CD4-positive, alpha-beta memory T cell (primary cell): ENCODE results near the gene RAB40C. TPM values are rescaled to one million over a fixed set of nuclear protein-coding genes. Genes with fewer than 3 reads are reported as not detected.

Experiments
- CTCF ChIA-PET: fragments of 350-600 bp; sonication (Branson Sonifier 250); formaldehyde crosslinking; loops from one replicate; lab custom pipeline; 2021; ENCODE audit warnings: inconsistent platforms; ENCODE audit not compliant: partially characterized antibody; lab: Charles Lee
- POLR2A ChIA-PET: fragments of 350-600 bp; sonication (Branson Sonifier 250); formaldehyde crosslinking; loops from one replicate; lab custom pipeline; 2021; ENCODE audit not compliant: partially characterized antibody; lab: Charles Lee
- DNase-seq, 5 donors: peaks; one replicate each; pipeline versions ENCODE4 v3.0.0 to v3.0.0-alpha.2; 2020 to 2022; ENCODE audit warnings: mixed read lengths in 1 of 5
- H3K27ac ChIP-seq: one replicate; pipeline ENCODE4 v1.7.0; 2013; ENCODE audit warnings: low read depth, low read length
- H3K27me3 ChIP-seq: 2 replicates; pipeline ENCODE4 v1.7.0; 2013; ENCODE audit warnings: mild to moderate bottlenecking, low read length, moderate library complexity; ENCODE audit not compliant: insufficient read depth
- H3K36me3 ChIP-seq: 2 replicates; pipeline ENCODE4 v1.7.0; 2013; ENCODE audit warnings: mild to moderate bottlenecking, low read length, moderate library complexity; ENCODE audit not compliant: insufficient read depth
- H3K4me1 ChIP-seq: 2 replicates; pipeline ENCODE4 v1.7.0; 2013; ENCODE audit warnings: mild to moderate bottlenecking, low read length, moderate library complexity; ENCODE audit not compliant: insufficient read depth
- H3K4me3 ChIP-seq, 2 donors: one replicate each; pipeline ENCODE4 v1.7.0; 2013; ENCODE audit warnings: low read length in 2 of 2, mild to moderate bottlenecking in 1 of 2
- H3K9me3 ChIP-seq, 2 donors: one replicate each; pipeline ENCODE4 v1.7.0; 2013; ENCODE audit warnings: low read length in 2 of 2, control low read depth in 1 of 2; ENCODE audit not compliant: control insufficient read depth in 1 of 2
- H3K27ac Mint-ChIP-seq, 7 donors: one replicate each; pipeline ENCODE4 v1.8.0; 2020 to 2021; ENCODE audit warnings: mixed read lengths in 7 of 7, mild to moderate bottlenecking in 6 of 7, inconsistent platforms in 3 of 7, moderate library complexity in 3 of 7
- H3K27me3 Mint-ChIP-seq, 2 donors: one replicate each; pipeline ENCODE4 v1.8.0; 2020 to 2021; ENCODE audit warnings: mixed read lengths in 2 of 2
- H3K36me3 Mint-ChIP-seq, 2 donors: one replicate each; pipeline ENCODE4 v1.8.0; 2020 to 2021; ENCODE audit warnings: mixed read lengths in 2 of 2, inconsistent platforms in 1 of 2, mild to moderate bottlenecking in 1 of 2
- H3K4me1 Mint-ChIP-seq, 4 donors: one replicate each; pipeline ENCODE4 v1.8.0; 2020 to 2021; ENCODE audit warnings: mixed read lengths in 4 of 4, mild to moderate bottlenecking in 1 of 4
- H3K4me3 Mint-ChIP-seq, 8 donors: one replicate each; pipeline ENCODE4 v1.8.0; 2020 to 2021; ENCODE audit warnings: mixed read lengths in 8 of 8, mild to moderate bottlenecking in 7 of 8, moderate library complexity in 6 of 8, inconsistent platforms in 3 of 8
- H3K9me3 Mint-ChIP-seq, 8 donors: one replicate each; pipeline ENCODE4 v1.8.0; 2020 to 2021; ENCODE audit warnings: mixed read lengths in 8 of 8, mild to moderate bottlenecking in 5 of 8, inconsistent platforms in 3 of 8, moderate library complexity in 1 of 8
- intact Hi-C: fragments of 100-400 bp; cut with micrococcal nuclease; formaldehyde crosslinking; loops from one replicate; pipeline ENCODE4 v1.15.1; 2023
- polyA plus RNA-seq, 2 donors: library from polyadenylated mRNA; unstranded; fragments of 300-500 nt; fragmentation: Illumina TruSeq; gene quantifications; one replicate each; pipeline ENCODE4 v1.2.3, GENCODE V29; 2021
- total RNA-seq, 2 experiments: library from RNA; stranded (reverse); gene quantifications; one replicate each; pipeline ENCODE4 v1.2.3, GENCODE V29; 2021

The RAB40C gene
- total and polyA plus RNA-seq, 4 experiments from 2014 or later, result 6.8 to 25.6 (median 19.9) TPM

GRCh38 chr16:588889-589657, 793 bp upstream of the RAB40C start:
- Histone ChIP-seq H3K27me3 (no peaks in the 10 kb centered on the region), H3K27ac (peak overlapping the region; percentile 85), H3K4me1 (peaks cover 27% of the 10 kb centered on the region), H3K9me3 (no peaks in the 10 kb centered on the region), H3K4me3 (peak overlapping the region; percentile 69 to 89), H3K36me3 (no peaks in the 10 kb centered on the region)
- peak overlapping the region; percentile 91 to 100 (median 99) for H3K27ac Mint-ChIP-seq
- peak overlapping the region; percentile 93 to 100 (median 99) for H3K4me3 Mint-ChIP-seq
- intact Hi-C loops, result loop anchor here (1.0 to 10.0 kb wide), 6 partner anchors 19 to 382 kb away; partner anchors contain the start of genes CAPN15, LMF1, METTL26 and MRPL28
- H3K36me3 Mint-ChIP-seq, result peaks cover 0 to 12% of the 10 kb centered on the region in 2 donors
- no peaks in the 10 kb centered on the region for H3K27me3 Mint-ChIP-seq
- peaks cover 0 to 2% (median 0%) of the 10 kb centered on the region in 8 donors for H3K9me3 Mint-ChIP-seq
- CTCF ChIA-PET, result no interaction called here
- POLR2A ChIA-PET, result interaction anchor here (0.7 to 2.7 kb wide), 8 partner anchors 9 to 1566 kb away, joined by 3 to 18 read pairs (median 5); partner anchors contain the start of genes CAPN15, METTL26, PIGQ and TRAF7
- peak; percentile 99 to 100 (median 99) for DNase-seq
- H3K4me1 Mint-ChIP-seq, result peaks cover 14 to 48% (median 33%) of the 10 kb centered on the region in 4 donors

- Histone ChIP-seq H3K4me3 (peak overlapping the region; percentile 42 to 70), H3K36me3 (no peaks in the 10 kb centered on the region), H3K4me1 (peaks cover 27% of the 10 kb centered on the region), H3K27ac (peak overlapping the region; percentile 62), H3K27me3 (no peaks in the 10 kb centered on the region), H3K9me3 (no peaks in the 10 kb centered on the region)
- H3K27me3 Mint-ChIP-seq, result no peaks in the 10 kb centered on the region
- DNase-seq, result peak in 1 of 5 donors; percentile 43
- peaks cover 0 to 13% of the 10 kb centered on the region in 2 donors for H3K36me3 Mint-ChIP-seq
- H3K4me1 Mint-ChIP-seq, result peaks cover 16 to 59% (median 33%) of the 10 kb centered on the region in 4 donors
- intact Hi-C loops, result no loop called here
- ChIA-PET CTCF (interaction anchor here (0.6 kb wide), 1 partner anchor 459 kb away, joined by 3 read pairs; no protein-coding TSS in a partner anchor), POLR2A (interaction anchor here (0.8 to 1.2 kb wide), 5 partner anchors 11 to 188 kb away, joined by 3 to 13 read pairs (median 4); partner anchors contain the start of genes DECR2, METTL26 and NHLRC4)
- H3K9me3 Mint-ChIP-seq, result peaks cover 0 to 2% (median 0%) of the 10 kb centered on the region in 8 donors
- H3K4me3 Mint-ChIP-seq, result peak overlapping the region; percentile 86 to 93 (median 88)
- H3K27ac Mint-ChIP-seq, result peak overlapping the region; percentile 61 to 94 (median 89)
Measured at GRCh38 chr16:590188-590814, 435 bp downstream of the RAB40C start.

GRCh38 chr16:590815-591200, 942 bp downstream of the RAB40C start:
- Mint-ChIP-seq H3K4me1 (peaks cover 16 to 59% (median 33%) of the 10 kb centered on the region in 4 donors), H3K27ac (peak overlapping the region; percentile 61 to 94 (median 89)), H3K27me3 (no peaks in the 10 kb centered on the region), H3K36me3 (peaks cover 0 to 13% of the 10 kb centered on the region in 2 donors), H3K4me3 (peak overlapping the region; percentile 86 to 93 (median 88)), H3K9me3 (peaks cover 0 to 2% (median 0%) of the 10 kb centered on the region in 8 donors)
- no peak for DNase-seq
- peak overlapping the region; percentile 42 to 70 for H3K4me3 ChIP-seq
- no peaks in the 10 kb centered on the region for H3K9me3 ChIP-seq
- peaks cover 27% of the 10 kb centered on the region for H3K4me1 ChIP-seq
- peak overlapping the region; percentile 62 for H3K27ac ChIP-seq
- H3K36me3 ChIP-seq, result no peaks in the 10 kb centered on the region
- POLR2A ChIA-PET, result interaction anchor here (0.8 to 1.2 kb wide), 4 partner anchors 22 to 189 kb away, joined by 3 to 13 read pairs (median 4); partner anchors contain the start of genes DECR2, METTL26 and NHLRC4
- intact Hi-C loops, result no loop called here
- H3K27me3 ChIP-seq, result no peaks in the 10 kb centered on the region
- CTCF ChIA-PET, result interaction anchor here (0.6 kb wide), 1 partner anchor 460 kb away, joined by 3 read pairs; no protein-coding TSS in a partner anchor

- H3K27me3 Mint-ChIP-seq, result no peaks in the 10 kb centered on the region
- H3K4me1 Mint-ChIP-seq, result peaks cover 19 to 59% (median 34%) of the 10 kb centered on the region in 4 donors
- peaks cover 0 to 16% of the 10 kb centered on the region in 2 donors for H3K36me3 Mint-ChIP-seq
- peak overlapping the region; percentile 29 to 94 (median 89) for H3K27ac Mint-ChIP-seq
- Histone ChIP-seq H3K4me1 (peaks cover 27% of the 10 kb centered on the region), H3K9me3 (no peaks in the 10 kb centered on the region), H3K36me3 (peaks cover 3% of the 10 kb centered on the region), H3K27ac (no peak overlapping the region), H3K4me3 (peak overlapping the region in 1 of 2 donors; percentile 70), H3K27me3 (no peaks in the 10 kb centered on the region)
- peaks cover 0 to 2% (median 0%) of the 10 kb centered on the region in 8 donors for H3K9me3 Mint-ChIP-seq
- DNase-seq, result no peak
- CTCF ChIA-PET, result no interaction called here
- intact Hi-C loops, result no loop called here
- POLR2A ChIA-PET, result interaction anchor here (0.7 kb wide), 1 partner anchor 95 kb away, joined by 3 read pairs; no protein-coding TSS in a partner anchor
- peak overlapping the region; percentile 86 to 93 (median 88) for H3K4me3 Mint-ChIP-seq
Measured at GRCh38 chr16:591231-591630, 1.4 kb downstream of the RAB40C start.

- peaks cover 23 to 59% (median 35%) of the 10 kb centered on the region in 4 donors for H3K4me1 Mint-ChIP-seq
- ChIA-PET POLR2A (interaction anchor here (0.7 kb wide), 1 partner anchor 96 kb away, joined by 3 read pairs; no protein-coding TSS in a partner anchor), CTCF (no interaction called here)
- DNase-seq, result no peak
- no peaks in the 10 kb centered on the region for H3K27me3 ChIP-seq
- H3K36me3 ChIP-seq, result peaks cover 4% of the 10 kb centered on the region
- peaks cover 27% of the 10 kb centered on the region for H3K4me1 ChIP-seq
- H3K27ac ChIP-seq, result no peak overlapping the region
- peak overlapping the region in 1 of 7 donors; percentile 71 for H3K27ac Mint-ChIP-seq
- intact Hi-C loops, result no loop called here
- no peak overlapping the region for H3K4me3 ChIP-seq
- H3K36me3 Mint-ChIP-seq, result peaks cover 2 to 21% of the 10 kb centered on the region in 2 donors
- no peaks in the 10 kb centered on the region for H3K27me3 Mint-ChIP-seq
- H3K9me3 ChIP-seq, result no peaks in the 10 kb centered on the region
- H3K9me3 Mint-ChIP-seq, result peaks cover 0 to 5% (median 0%) of the 10 kb centered on the region in 8 donors
- peak overlapping the region; percentile 12 to 93 (median 50) for H3K4me3 Mint-ChIP-seq
Measured at GRCh38 chr16:591892-592517, 2.1 kb downstream of the RAB40C start.

- H3K9me3 Mint-ChIP-seq, result peaks cover 0 to 5% (median 0%) of the 10 kb centered on the region in 8 donors
- H3K27me3 ChIP-seq, result no peaks in the 10 kb centered on the region
- no peak overlapping the region for H3K27ac ChIP-seq
- H3K36me3 Mint-ChIP-seq, result peaks cover 3 to 22% of the 10 kb centered on the region in 2 donors
- peaks cover 22 to 54% (median 32%) of the 10 kb centered on the region in 4 donors for H3K4me1 Mint-ChIP-seq
- no peaks in the 10 kb centered on the region for H3K27me3 Mint-ChIP-seq
- H3K4me1 ChIP-seq, result peaks cover 23% of the 10 kb centered on the region
- ChIA-PET POLR2A (no interaction called here), CTCF (no interaction called here)
- intact Hi-C loops, result no loop called here
- no peaks in the 10 kb centered on the region for H3K9me3 ChIP-seq
- DNase-seq, result peak in 1 of 5 donors; percentile 4
- H3K4me3 ChIP-seq, result no peak overlapping the region
- H3K27ac Mint-ChIP-seq, result peak overlapping the region in 1 of 7 donors; percentile 37
- no peak overlapping the region for H3K4me3 Mint-ChIP-seq
- H3K36me3 ChIP-seq, result peaks cover 4% of the 10 kb centered on the region
Measured at GRCh38 chr16:592518-593306, 2.8 kb downstream of the RAB40C start.
